HCT116 (cell line): Measurements from ENCODE around the gene SELL. TPM values are rescaled to one million over a fixed set of nuclear protein-coding genes. Genes with fewer than 3 reads are reported as not detected.
A peak's percentile ranks its signal among the peaks of the same experiment; 100 is the strongest.

ENCODE experiments used
- ATAC-seq: fragments of 200-7000 bp; cut with Tn5 transposase; 2 replicates; pipeline ENCODE4 v1.9.1; 2020; ENCODE audit warnings: mild to moderate bottlenecking, moderate library complexity
- BruUV-seq: library from RNA; stranded (reverse); fragments of 400-500 nt; replicated peaks from 2 replicates; lab custom pipeline; 2021; lab: Mats Ljungman, UMichigan
- CTCF ChIA-PET: fragments of 300-600 bp; sonication (Branson Sonifier 250); formaldehyde crosslinking; loops from one replicate; lab custom pipeline; 2021; ENCODE audit warnings: antibody characterized with exemption; lab: Charles Lee
- POLR2A ChIA-PET: fragments of 300-600, 350-600 bp; sonication (Branson Sonifier 250); formaldehyde crosslinking; loops from one replicate; lab custom pipeline; 2021; ENCODE audit warnings: antibody characterized with exemption; lab: Charles Lee
- RAD21 ChIA-PET, 2 experiments: fragments of 300-600 bp; sonication (Branson Sonifier 250); formaldehyde crosslinking; loops; one replicate each; lab custom pipeline; 2023; ENCODE audit warnings: low total read pairs in 2 of 2; ENCODE audit not compliant: uncharacterized antibody in 2 of 2, unreplicated experiment in 2 of 2, low non-redundant PET in 1 of 2; lab: Charles Lee
- DNase-seq: peaks from one replicate; pipeline ENCODE4 v3.0.0-alpha.2; 2010; ENCODE audit warnings: low read depth, low spot score
- H2AFZ ChIP-seq: fragments of 200-600 bp; shearing (Covaris generic), sonication (generic); 2 replicates; pipeline ENCODE4 v1.6.1; 2017; ENCODE audit warnings: low read depth, mixed run types, mixed read lengths, antibody characterized with exemption, low read length; ENCODE audit not compliant: poor library complexity, severe bottlenecking
- H3K27ac ChIP-seq: 2 replicates; pipeline ENCODE4 v1.5.1; 2012; ENCODE audit warnings: low read depth, low read length
- H3K27me3 ChIP-seq: fragments of 200-600 bp; sonication (generic); 2 replicates; pipeline ENCODE4 v1.6.1; 2016; ENCODE audit warnings: mixed run types, low read length, mixed read lengths; ENCODE audit not compliant: insufficient read depth
- H3K36me3 ChIP-seq, 2 experiments: fragments of 200-500 bp in 1 of 2; fragments of 200-600 bp in 1 of 2; sonication (Bioruptor generic) in 1 of 2; sonication (generic) in 1 of 2; 2 replicates each; pipeline versions ENCODE4 v1.5.1 to v1.6.1; 2014 to 2016; ENCODE audit warnings: low read length in 2 of 2, inconsistent platforms in 1 of 2, mixed read lengths in 1 of 2, mixed run types in 1 of 2; ENCODE audit not compliant: insufficient read depth in 2 of 2, control insufficient read depth in 1 of 2
- H3K4me1 ChIP-seq, 2 experiments: fragments of 200-600 bp in 1 of 2; sonication (generic) in 1 of 2; 2 replicates each; pipeline versions ENCODE4 v1.5.1 to v1.6.1; 2012 to 2017; ENCODE audit warnings: low read length in 2 of 2, inconsistent platforms in 1 of 2, mild to moderate bottlenecking in 1 of 2, mixed read lengths in 1 of 2, mixed run types in 1 of 2, moderate library complexity in 1 of 2; ENCODE audit not compliant: insufficient read depth in 2 of 2, control insufficient read depth in 1 of 2
- H3K4me2 ChIP-seq: fragments of 200-600 bp; sonication (generic); 2 replicates; pipeline ENCODE4 v1.6.1; 2017; ENCODE audit warnings: mixed run types, low read length, mixed read lengths
- H3K4me3 ChIP-seq, 2 experiments: fragments of 200-600 bp in 1 of 2; sonication (generic) in 1 of 2; replicated peaks in 1 of 2; 2 replicates each; pipeline ENCODE4 v1.5.1; 2011 to 2016; ENCODE audit warnings: low read length in 2 of 2, control low read depth in 1 of 2, low read depth in 1 of 2, mild to moderate bottlenecking in 1 of 2, mixed read lengths in 1 of 2, mixed run types in 1 of 2
- H3K79me2 ChIP-seq: fragments of 200-600 bp; sonication (generic); 2 replicates; pipeline ENCODE4 v1.6.1; 2017; ENCODE audit warnings: mild to moderate bottlenecking, mixed run types, low read length, moderate library complexity, mixed read lengths; ENCODE audit not compliant: insufficient read depth
- H3K9ac ChIP-seq: fragments of 200-600 bp; sonication (generic); 2 replicates; pipeline ENCODE4 v1.6.1; 2016; ENCODE audit warnings: low read length, mixed read lengths
- H3K9me2 ChIP-seq: fragments of 200-600 bp; sonication (generic), shearing (Covaris generic); 2 replicates; pipeline ENCODE4 v1.6.1; 2017; ENCODE audit warnings: mixed run types, mild to moderate bottlenecking, moderate library complexity; ENCODE audit not compliant: insufficient read depth
- H3K9me3 ChIP-seq, 2 experiments: fragments of 200-500 bp in 1 of 2; fragments of 200-600 bp in 1 of 2; sonication (Bioruptor generic) in 1 of 2; sonication (generic) in 1 of 2; 2 replicates each; pipeline ENCODE4 v1.6.1; 2014 to 2017; ENCODE audit warnings: low read length in 2 of 2, mixed read lengths in 2 of 2, inconsistent platforms in 1 of 2, low read depth in 1 of 2, mild to moderate bottlenecking in 1 of 2, mixed run types in 1 of 2, moderate library complexity in 1 of 2; ENCODE audit not compliant: control insufficient read depth in 1 of 2, insufficient read depth in 1 of 2
- H4K20me1 ChIP-seq: fragments of 200-600 bp; sonication (generic), shearing (Covaris generic); 2 replicates; pipeline ENCODE4 v1.6.1; 2017; ENCODE audit warnings: mixed run types, mild to moderate bottlenecking, moderate library complexity; ENCODE audit not compliant: insufficient read depth
- CBX3 ChIP-seq: IDR thresholded peaks from 2 replicates; pipeline ENCODE4 v1.6.1; 2012; ENCODE audit warnings: low read depth
- CEBPB ChIP-seq: IDR thresholded peaks from 2 replicates; pipeline ENCODE4 v1.6.1; 2012; ENCODE audit warnings: low read depth
- EGR1 ChIP-seq: IDR thresholded peaks from 2 replicates; pipeline ENCODE4 v1.6.1; 2012; ENCODE audit warnings: low read depth
- JUND ChIP-seq: IDR thresholded peaks from 2 replicates; pipeline ENCODE4 v1.6.1; 2012
- SIN3A ChIP-seq: IDR thresholded peaks from 2 replicates; pipeline ENCODE4 v1.6.1; 2012; ENCODE audit warnings: low read depth
- SP1 ChIP-seq: IDR thresholded peaks from 2 replicates; pipeline ENCODE4 v1.6.1; 2012; ENCODE audit warnings: low read depth
- TCF7L2 ChIP-seq: IDR thresholded peaks from 2 replicates; pipeline ENCODE4 v1.7.0; 2011; ENCODE audit warnings: borderline replicate concordance, inconsistent platforms; ENCODE audit not compliant: insufficient read depth, insufficient read length; ENCODE audit errors: extremely low read depth
- YY1 ChIP-seq: IDR thresholded peaks from 2 replicates; pipeline ENCODE4 v1.6.1; 2011; ENCODE audit warnings: low read length, low read depth, moderate library complexity, mild to moderate bottlenecking; ENCODE audit not compliant: insufficient replicate concordance; ENCODE audit errors: extremely low read depth
- ZNF274 ChIP-seq: fragments of 200-500 bp; sonication (Bioruptor generic); IDR thresholded peaks from 2 replicates; pipeline ENCODE4 v1.6.1; 2014; ENCODE audit warnings: mild to moderate bottlenecking, low read depth, low read length, inconsistent platforms
- intact Hi-C: fragments of 100-400 bp; cut with micrococcal nuclease; formaldehyde crosslinking; loops from 2 replicates; pipeline ENCODE4 v1.10.0; 2022
- total RNA-seq: library from RNA; stranded (reverse); gene quantifications from one replicate; pipeline ENCODE4 v1.2.1, GENCODE V29; 2021; ENCODE audit not compliant: unreplicated experiment
- TF ChIP-seq, protein P1 (sequence below): IDR thresholded peaks from 2 replicates; pipeline ENCODE4 v1.6.1; 2012
- TF ChIP-seq, protein P2 (sequence below): IDR thresholded peaks from 2 replicates; pipeline ENCODE4 v1.6.1; 2011; ENCODE audit warnings: mild to moderate bottlenecking, low read length, moderate library complexity; ENCODE audit not compliant: insufficient replicate concordance; ENCODE audit errors: extremely low read depth
- TF ChIP-seq, protein P3 (sequence below): IDR thresholded peaks from 2 replicates; pipeline ENCODE4 v1.6.1; 2012
- TF ChIP-seq, protein P4 (sequence below): IDR thresholded peaks from 2 replicates; pipeline ENCODE4 v1.6.1; 2012; ENCODE audit warnings: low read depth

Gene SELL
- total RNA-seq, 1 experiment from 2014 or later, result 4.1 TPM

DNA sequence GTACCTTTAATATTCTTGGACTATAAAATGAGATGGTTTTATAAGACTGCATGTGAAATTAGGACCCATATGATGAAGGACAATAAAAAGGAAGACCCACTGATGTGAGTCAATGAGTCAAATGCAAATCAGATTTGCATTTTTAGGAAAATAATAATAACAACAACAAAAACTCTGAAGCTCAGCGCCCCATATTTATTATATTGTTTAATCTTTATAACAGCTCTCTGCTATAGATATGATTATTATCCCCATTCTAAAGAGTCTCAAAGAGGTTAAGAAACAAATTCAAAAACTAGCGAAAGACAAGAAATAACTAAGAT, 850 bp upstream of the SELL start:
- H3K4me3 ChIP-seq, result no peak overlapping the region
- ATAC-seq (no peak), DNase-seq (no peak)
- no peaks in the 10 kb centered on the region for H3K79me2 ChIP-seq
- H3K27ac ChIP-seq, result no peak overlapping the region
- ChIA-PET POLR2A (interaction anchor here (0.8 kb wide), 1 partner anchor 10 kb away, joined by 3 read pairs; no protein-coding TSS in a partner anchor), RAD21 (interaction anchor here in 1 of 2 experiments (1.3 kb wide), 1 partner anchor 126 kb away, joined by 8 read pairs; the partner anchor contains the start of gene F5), CTCF (interaction anchor here (0.7 to 1.8 kb wide), 15 partner anchors 10 to 1109 kb away, joined by 3 to 16 read pairs (median 4); partner anchors contain the start of gene F5)
- intact Hi-C loops, result loop anchor here (5.0 to 10.0 kb wide), 3 partner anchors 57 to 160 kb away; no protein-coding TSS in a partner anchor
- no TSS peak for BruUV-seq
- TF ChIP-seq CBX3 (no peak), EGR1 (0 out of 2 replicates have a peak, but pooled peaks have one; percentile 15), YY1 (no peak), JUND (no peak)
- TF ChIP-seq, protein P1, sequence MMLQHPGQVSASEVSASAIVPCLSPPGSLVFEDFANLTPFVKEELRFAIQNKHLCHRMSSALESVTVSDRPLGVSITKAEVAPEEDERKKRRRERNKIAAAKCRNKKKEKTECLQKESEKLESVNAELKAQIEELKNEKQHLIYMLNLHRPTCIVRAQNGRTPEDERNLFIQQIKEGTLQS, result no peak
- H3K9ac ChIP-seq, result no peak overlapping the region
- no peaks in the 10 kb centered on the region for H3K36me3 ChIP-seq
- H4K20me1 ChIP-seq, result no peaks in the 10 kb centered on the region
- no peaks in the 10 kb centered on the region for H3K27me3 ChIP-seq
- H2AFZ ChIP-seq, result peak overlapping the region; percentile 97
- peaks cover 2 to 12% of the 10 kb centered on the region in 2 experiments; a peak in 3 of 4 replicates for H3K4me1 ChIP-seq
- peak overlapping the region; percentile 83 for H3K4me2 ChIP-seq
- H3K9me2 ChIP-seq, result no peaks in the 10 kb centered on the region
- peaks cover 0 to under 1% of the 10 kb centered on the region in 2 experiments; a peak in 1 of 4 replicates for H3K9me3 ChIP-seq

DNA sequence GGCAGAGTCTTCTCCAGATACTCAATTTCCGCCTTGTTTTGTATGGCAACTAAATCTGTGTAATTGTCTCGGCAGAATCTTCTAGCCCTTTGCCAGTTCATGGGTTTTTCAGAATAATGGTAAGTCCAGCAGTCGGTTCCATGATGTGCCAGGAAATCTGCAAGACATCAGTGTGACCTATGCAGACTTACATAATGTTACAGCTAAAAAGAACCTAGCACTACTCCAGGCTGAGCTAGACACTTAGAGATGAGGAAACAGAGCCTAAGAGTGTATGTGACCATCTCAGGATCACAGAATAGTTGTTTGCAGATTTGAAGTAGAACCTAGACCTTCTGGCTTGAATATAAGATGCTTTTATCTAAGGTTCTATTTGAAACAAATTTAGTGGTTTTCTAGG, 2.8 kb downstream of the SELL start:
- ATAC-seq, result no peak
- Histone ChIP-seq H3K36me3 (no peaks in the 10 kb centered on the region), H3K27ac (no peak overlapping the region), H3K9me2 (no peaks in the 10 kb centered on the region), H4K20me1 (no peaks in the 10 kb centered on the region), H3K9ac (no peak overlapping the region), H3K4me3 (no peak overlapping the region), H3K9me3 (no peaks in the 10 kb centered on the region), H3K27me3 (no peaks in the 10 kb centered on the region), H3K4me2 (no peak overlapping the region), H3K4me1 (peaks cover 2 to 12% of the 10 kb centered on the region in 2 experiments; a peak in 3 of 4 replicates), H2AFZ (no peak overlapping the region), H3K79me2 (no peaks in the 10 kb centered on the region)
- ChIA-PET CTCF (no interaction called here), RAD21 (no interaction called here), POLR2A (no interaction called here)
- TF ChIP-seq SP1 (no peak), EGR1 (no peak), CEBPB (no peak), TCF7L2 (no peak), SIN3A (no peak), ZNF274 (no peak)
- TF ChIP-seq, protein P2, sequence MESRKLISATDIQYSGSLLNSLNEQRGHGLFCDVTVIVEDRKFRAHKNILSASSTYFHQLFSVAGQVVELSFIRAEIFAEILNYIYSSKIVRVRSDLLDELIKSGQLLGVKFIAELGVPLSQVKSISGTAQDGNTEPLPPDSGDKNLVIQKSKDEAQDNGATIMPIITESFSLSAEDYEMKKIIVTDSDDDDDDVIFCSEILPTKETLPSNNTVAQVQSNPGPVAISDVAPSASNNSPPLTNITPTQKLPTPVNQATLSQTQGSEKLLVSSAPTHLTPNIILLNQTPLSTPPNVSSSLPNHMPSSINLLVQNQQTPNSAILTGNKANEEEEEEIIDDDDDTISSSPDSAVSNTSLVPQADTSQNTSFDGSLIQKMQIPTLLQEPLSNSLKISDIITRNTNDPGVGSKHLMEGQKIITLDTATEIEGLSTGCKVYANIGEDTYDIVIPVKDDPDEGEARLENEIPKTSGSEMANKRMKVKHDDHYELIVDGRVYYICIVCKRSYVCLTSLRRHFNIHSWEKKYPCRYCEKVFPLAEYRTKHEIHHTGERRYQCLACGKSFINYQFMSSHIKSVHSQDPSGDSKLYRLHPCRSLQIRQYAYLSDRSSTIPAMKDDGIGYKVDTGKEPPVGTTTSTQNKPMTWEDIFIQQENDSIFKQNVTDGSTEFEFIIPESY, result no peak
- TF ChIP-seq, protein P3, sequence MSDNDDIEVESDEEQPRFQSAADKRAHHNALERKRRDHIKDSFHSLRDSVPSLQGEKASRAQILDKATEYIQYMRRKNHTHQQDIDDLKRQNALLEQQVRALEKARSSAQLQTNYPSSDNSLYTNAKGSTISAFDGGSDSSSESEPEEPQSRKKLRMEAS, result no peak
- TF ChIP-seq, protein P4, sequence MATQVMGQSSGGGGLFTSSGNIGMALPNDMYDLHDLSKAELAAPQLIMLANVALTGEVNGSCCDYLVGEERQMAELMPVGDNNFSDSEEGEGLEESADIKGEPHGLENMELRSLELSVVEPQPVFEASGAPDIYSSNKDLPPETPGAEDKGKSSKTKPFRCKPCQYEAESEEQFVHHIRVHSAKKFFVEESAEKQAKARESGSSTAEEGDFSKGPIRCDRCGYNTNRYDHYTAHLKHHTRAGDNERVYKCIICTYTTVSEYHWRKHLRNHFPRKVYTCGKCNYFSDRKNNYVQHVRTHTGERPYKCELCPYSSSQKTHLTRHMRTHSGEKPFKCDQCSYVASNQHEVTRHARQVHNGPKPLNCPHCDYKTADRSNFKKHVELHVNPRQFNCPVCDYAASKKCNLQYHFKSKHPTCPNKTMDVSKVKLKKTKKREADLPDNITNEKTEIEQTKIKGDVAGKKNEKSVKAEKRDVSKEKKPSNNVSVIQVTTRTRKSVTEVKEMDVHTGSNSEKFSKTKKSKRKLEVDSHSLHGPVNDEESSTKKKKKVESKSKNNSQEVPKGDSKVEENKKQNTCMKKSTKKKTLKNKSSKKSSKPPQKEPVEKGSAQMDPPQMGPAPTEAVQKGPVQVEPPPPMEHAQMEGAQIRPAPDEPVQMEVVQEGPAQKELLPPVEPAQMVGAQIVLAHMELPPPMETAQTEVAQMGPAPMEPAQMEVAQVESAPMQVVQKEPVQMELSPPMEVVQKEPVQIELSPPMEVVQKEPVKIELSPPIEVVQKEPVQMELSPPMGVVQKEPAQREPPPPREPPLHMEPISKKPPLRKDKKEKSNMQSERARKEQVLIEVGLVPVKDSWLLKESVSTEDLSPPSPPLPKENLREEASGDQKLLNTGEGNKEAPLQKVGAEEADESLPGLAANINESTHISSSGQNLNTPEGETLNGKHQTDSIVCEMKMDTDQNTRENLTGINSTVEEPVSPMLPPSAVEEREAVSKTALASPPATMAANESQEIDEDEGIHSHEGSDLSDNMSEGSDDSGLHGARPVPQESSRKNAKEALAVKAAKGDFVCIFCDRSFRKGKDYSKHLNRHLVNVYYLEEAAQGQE, result no peak
- no TSS peak for BruUV-seq
- DNase-seq, result no peak
- intact Hi-C loops, result no loop called here
